Testis (tissue), 2 donors: Measurements from ENCODE around the gene FAM78B.

ENCODE experiments used
- POLR2A ChIP-seq: fragments of 450-650 bp; IDR thresholded peaks from one replicate; pipeline ENCODE4 v1.6.1; 2017; ENCODE audit warnings: antibody characterized with exemption, mild to moderate bottlenecking, moderate library complexity
- TF ChIP-seq, protein P1 (sequence below), 3 experiments: fragments of 450-650 bp in 2 of 3; fragments of 200-600 bp in 1 of 3; sonication (generic) in 1 of 3; IDR thresholded peaks; one replicate each; pipeline ENCODE4 v1.5.1; 2016 to 2019; ENCODE audit warnings: antibody characterized with exemption in 3 of 3, mild to moderate bottlenecking in 2 of 3, moderate library complexity in 1 of 3

DNA sequence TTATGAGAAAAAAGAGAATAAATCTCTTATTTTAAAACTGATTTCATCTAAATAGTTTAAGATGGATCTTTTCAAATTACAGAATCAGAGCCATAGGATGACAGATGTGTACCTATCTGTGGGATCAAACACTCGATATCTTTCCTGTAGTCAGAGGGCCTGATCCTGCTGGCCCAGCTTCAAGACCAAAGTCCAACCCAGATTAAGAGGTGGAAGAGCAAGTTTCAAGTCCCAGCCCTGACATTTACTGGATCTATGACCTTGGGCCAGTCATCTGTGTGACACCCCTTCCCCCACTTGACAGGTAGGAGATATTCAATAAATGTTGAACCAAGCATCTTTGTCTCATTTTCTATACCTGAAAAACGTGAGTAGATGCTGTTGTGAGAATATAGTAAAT, 140.7 kb downstream of the FAM78B start:
- TF ChIP-seq, protein P1, sequence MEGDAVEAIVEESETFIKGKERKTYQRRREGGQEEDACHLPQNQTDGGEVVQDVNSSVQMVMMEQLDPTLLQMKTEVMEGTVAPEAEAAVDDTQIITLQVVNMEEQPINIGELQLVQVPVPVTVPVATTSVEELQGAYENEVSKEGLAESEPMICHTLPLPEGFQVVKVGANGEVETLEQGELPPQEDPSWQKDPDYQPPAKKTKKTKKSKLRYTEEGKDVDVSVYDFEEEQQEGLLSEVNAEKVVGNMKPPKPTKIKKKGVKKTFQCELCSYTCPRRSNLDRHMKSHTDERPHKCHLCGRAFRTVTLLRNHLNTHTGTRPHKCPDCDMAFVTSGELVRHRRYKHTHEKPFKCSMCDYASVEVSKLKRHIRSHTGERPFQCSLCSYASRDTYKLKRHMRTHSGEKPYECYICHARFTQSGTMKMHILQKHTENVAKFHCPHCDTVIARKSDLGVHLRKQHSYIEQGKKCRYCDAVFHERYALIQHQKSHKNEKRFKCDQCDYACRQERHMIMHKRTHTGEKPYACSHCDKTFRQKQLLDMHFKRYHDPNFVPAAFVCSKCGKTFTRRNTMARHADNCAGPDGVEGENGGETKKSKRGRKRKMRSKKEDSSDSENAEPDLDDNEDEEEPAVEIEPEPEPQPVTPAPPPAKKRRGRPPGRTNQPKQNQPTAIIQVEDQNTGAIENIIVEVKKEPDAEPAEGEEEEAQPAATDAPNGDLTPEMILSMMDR (IDR thresholded peaks at IDR 0.05): no peak
- TF ChIP-seq POLR2A: no peak
